B cell (primary cell): ENCODE results near the gene CHD5. TPM values are rescaled to one million over a fixed set of nuclear protein-coding genes. Genes with fewer than 3 reads are reported as not detected.

Experiments
- ATAC-seq: fragments of 200-7000 bp; cut with Tn5 transposase; one replicate; pipeline ENCODE4 v1.10.0; 2021; ENCODE audit warnings: low read depth, mild to moderate bottlenecking, moderate number of reproducible peaks, moderate library complexity
- CTCF ChIA-PET: fragments of 350-600 bp; sonication (Branson Sonifier 250); formaldehyde crosslinking; loops from one replicate; lab custom pipeline; 2021; ENCODE audit warnings: antibody characterized with exemption, inconsistent platforms; lab: Charles Lee
- POLR2A ChIA-PET: fragments of 350-600 bp; sonication (Branson Sonifier 250); formaldehyde crosslinking; loops from one replicate; lab custom pipeline; 2021; ENCODE audit warnings: antibody characterized with exemption; lab: Charles Lee
- DNase-seq: peaks from one replicate; pipeline ENCODE4 v3.0.0; 2013
- H2AFZ ChIP-seq: 2 replicates; pipeline ENCODE4 v1.6.1; 2012; ENCODE audit warnings: mild to moderate bottlenecking, low read depth, low read length; ENCODE audit not compliant: insufficient read depth, poor library complexity, severe bottlenecking
- H3K27ac ChIP-seq, 2 donors: 1 replicate in 1 of 2; 2 replicates in 1 of 2; pipeline ENCODE4 v1.5.1; 2012 to 2013; ENCODE audit warnings: low read length in 2 of 2, mild to moderate bottlenecking in 2 of 2, moderate library complexity in 1 of 2
- H3K27me3 ChIP-seq, 4 experiments: fragments of 200-600 bp in 1 of 4; sonication (generic) in 1 of 4; replicated peaks in 1 of 4; 1 replicate in 2 of 4; 2 replicates in 2 of 4; pipeline versions ENCODE4 v1.6.1 to v1.7.0; 2013 to 2016; ENCODE audit warnings: low read length in 3 of 4, mild to moderate bottlenecking in 2 of 4, mixed read lengths in 1 of 4, moderate library complexity in 1 of 4; ENCODE audit not compliant: insufficient read depth in 4 of 4, control insufficient read depth in 3 of 4; ENCODE audit errors: control extremely low read depth in 1 of 4
- H3K36me3 ChIP-seq, 2 experiments: replicated peaks in 1 of 2; 1 replicate in 1 of 2; 2 replicates in 1 of 2; pipeline versions ENCODE4 v1.6.1 to v1.7.1; 2013; ENCODE audit warnings: low read length in 1 of 2; ENCODE audit not compliant: insufficient read depth in 2 of 2, control insufficient read depth in 1 of 2; ENCODE audit errors: control extremely low read depth in 1 of 2, extremely low read depth in 1 of 2
- H3K4me1 ChIP-seq, 2 donors: fragments of 200-600 bp in 1 of 2; sonication (generic) in 1 of 2; 1 replicate in 1 of 2; 2 replicates in 1 of 2; pipeline versions ENCODE4 v1.5.1 to v1.6.1; 2013 to 2017; ENCODE audit warnings: low read length in 2 of 2; ENCODE audit not compliant: control insufficient read depth in 2 of 2, insufficient read depth in 2 of 2
- H3K4me2 ChIP-seq: replicated peaks from 2 replicates; pipeline ENCODE3; 2012; ENCODE audit warnings: mild to moderate bottlenecking, low read depth, low read length; ENCODE audit not compliant: poor library complexity, severe bottlenecking
- H3K4me3 ChIP-seq, 5 experiments: fragments of 200-600 bp in 1 of 5; sonication (generic) in 1 of 5; 1 replicate in 3 of 5; 2 replicates in 2 of 5; pipeline versions ENCODE4 v1.5.1 to v1.7.0; 2011 to 2016; ENCODE audit warnings: low read length in 4 of 5, mild to moderate bottlenecking in 4 of 5, low read depth in 2 of 5, control low read depth in 1 of 5, moderate library complexity in 1 of 5; ENCODE audit not compliant: insufficient read depth in 1 of 5; ENCODE audit errors: control extremely low read depth in 1 of 5, extremely low read depth in 1 of 5
- H3K79me2 ChIP-seq: fragments of 200-600 bp; sonication (generic); one replicate; pipeline ENCODE4 v1.6.0; 2016; ENCODE audit warnings: low read length; ENCODE audit not compliant: control insufficient read depth, insufficient read depth
- H3K9ac ChIP-seq: fragments of 200-600 bp; sonication (generic); 2 replicates; pipeline ENCODE4 v1.6.1; 2017; ENCODE audit warnings: mild to moderate bottlenecking, low read length, moderate library complexity
- H3K9me3 ChIP-seq, 3 donors: one replicate each; pipeline versions ENCODE4 v1.6.1 to v1.7.1; 2013; ENCODE audit warnings: low read length in 2 of 3; ENCODE audit not compliant: control insufficient read depth in 2 of 3, insufficient read depth in 1 of 3; ENCODE audit errors: control extremely low read depth in 1 of 3
- H4K20me1 ChIP-seq: 2 replicates; pipeline ENCODE4 v1.6.0; 2012; ENCODE audit warnings: mild to moderate bottlenecking, low read length; ENCODE audit not compliant: insufficient read depth, control insufficient read depth, poor library complexity, severe bottlenecking
- H3K27ac Mint-ChIP-seq: one replicate; pipeline ENCODE4 v1.8.0; 2021; ENCODE audit warnings: mixed read lengths
- H3K27me3 Mint-ChIP-seq: one replicate; pipeline ENCODE4 v1.8.0; 2021; ENCODE audit warnings: mixed read lengths
- H3K4me1 Mint-ChIP-seq: one replicate; pipeline ENCODE4 v1.8.0; 2021; ENCODE audit warnings: mixed read lengths
- H3K4me3 Mint-ChIP-seq: one replicate; pipeline ENCODE4 v1.8.0; 2021; ENCODE audit warnings: mixed read lengths
- H3K9me3 Mint-ChIP-seq: one replicate; pipeline ENCODE4 v1.8.0; 2022; ENCODE audit warnings: mixed read lengths; ENCODE audit not compliant: insufficient read depth
- CTCF ChIP-seq: fragments of 200-600 bp; IDR thresholded peaks from one replicate; pipeline ENCODE4 v1.8.0; 2022; ENCODE audit warnings: antibody characterized with exemption, mild to moderate bottlenecking
- EZH2 ChIP-seq: IDR thresholded peaks from 2 replicates; pipeline ENCODE4 v1.6.1; 2012; ENCODE audit warnings: borderline replicate concordance, low read depth, mild to moderate bottlenecking, moderate library complexity, low read length; ENCODE audit not compliant: insufficient read depth, poor library complexity, severe bottlenecking
- WGBS: methylation state at CpG from one replicate; pipeline ENCODE4 v1.1.5; 2013; ENCODE audit warnings: missing lambda C conversion rate; ENCODE audit not compliant: insufficient coverage; 5-methylcytosine and 5-hydroxymethylcytosine counted together
- intact Hi-C: fragments of 100-400 bp; cut with micrococcal nuclease; formaldehyde crosslinking; loops from one replicate; pipeline ENCODE4 v1.10.0; 2022
- polyA plus RNA-seq: library from polyadenylated mRNA; depleted of rRNA; stranded (reverse); fragments of >200 nt; gene quantifications from 2 replicates; pipeline ENCODE4 v1.2.3, GENCODE V29; 2012
- total RNA-seq, 2 donors: library from RNA; stranded (reverse); fragments of 120-200 nt in 1 of 2; gene quantifications; 1 replicate in 1 of 2; 2 replicates in 1 of 2; pipeline versions ENCODE4 v1.2.3 to v1.2.4, GENCODE V29; 2013 to 2022

The CHD5 gene
- total and polyA plus RNA-seq, 2 donors (not counting 1 experiment from before 2014, with no cell fraction given), result 0.18 to 0.20 TPM

GRCh38 chr1:6113116-6113515 lies 67.0 kb downstream of the CHD5 start:
- Histone ChIP-seq H4K20me1 (no peaks in the 10 kb centered on the region), H3K9ac (no peak overlapping the region), H3K9me3 (peaks cover 0 to 10% (median 8%) of the 10 kb centered on the region in 3 donors), H3K27ac (no peak overlapping the region), H3K36me3 (no peaks in the 10 kb centered on the region), H3K27me3 (peaks cover 0 to 4% (median 0%) of the 10 kb centered on the region in 4 experiments), H2AFZ (no peak overlapping the region), H3K79me2 (no peaks in the 10 kb centered on the region), H3K4me2 (no peak overlapping the region), H3K4me3 (no peak overlapping the region), H3K4me1 (no peaks in the 10 kb centered on the region)
- POLR2A ChIA-PET, result no interaction called here
- Mint-ChIP-seq H3K27ac (no peak overlapping the region), H3K27me3 (peaks cover 11% of the 10 kb centered on the region), H3K9me3 (peaks cover 9% of the 10 kb centered on the region), H3K4me3 (no peak overlapping the region), H3K4me1 (no peaks in the 10 kb centered on the region)
- CTCF ChIA-PET, result no interaction called here
- ATAC-seq (no peak), DNase-seq (no peak)
- TF ChIP-seq EZH2 (no peak), CTCF (no peak)
- WGBS, result 16% methylated on average over 7 of the region's 10 CpGs
- intact Hi-C loops, result no loop called here

DNA sequence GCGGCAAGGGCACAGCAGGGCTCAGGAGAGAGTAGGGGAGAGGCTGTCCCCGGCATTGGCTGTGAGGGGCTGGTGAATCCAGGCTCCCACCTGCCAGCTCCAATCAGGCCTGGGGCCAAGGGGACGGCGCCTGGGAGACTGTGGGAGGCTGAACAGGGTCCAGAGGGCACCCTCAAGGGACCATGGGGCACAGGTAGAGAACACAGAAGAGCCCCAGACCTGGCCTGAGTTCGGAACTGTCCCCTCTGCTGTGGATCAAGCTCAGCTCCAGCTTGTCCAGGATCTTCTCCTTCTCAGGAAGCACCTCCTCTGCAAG lies 67.5 kb downstream of the CHD5 start:
- Histone ChIP-seq H4K20me1 (no peaks in the 10 kb centered on the region), H3K27ac (no peak overlapping the region), H3K27me3 (peaks cover 0 to 4% (median 0%) of the 10 kb centered on the region in 4 experiments), H3K36me3 (no peaks in the 10 kb centered on the region), H3K4me3 (no peak overlapping the region), H3K4me1 (no peaks in the 10 kb centered on the region), H2AFZ (no peak overlapping the region), H3K79me2 (no peaks in the 10 kb centered on the region), H3K4me2 (no peak overlapping the region), H3K9ac (no peak overlapping the region), H3K9me3 (peaks cover 0 to 10% (median 8%) of the 10 kb centered on the region in 3 donors)
- no peak for ATAC-seq
- CTCF ChIA-PET, result no interaction called here
- H3K27ac Mint-ChIP-seq, result no peak overlapping the region
- peaks cover 9% of the 10 kb centered on the region for H3K9me3 Mint-ChIP-seq
- TF ChIP-seq CTCF (no peak), EZH2 (no peak)
- WGBS, result 67% methylated on average over 4 of the region's 5 CpGs
- no peak for DNase-seq
- no peak overlapping the region for H3K4me3 Mint-ChIP-seq
- intact Hi-C loops, result no loop called here
- H3K4me1 Mint-ChIP-seq, result no peaks in the 10 kb centered on the region
- peaks cover 12% of the 10 kb centered on the region for H3K27me3 Mint-ChIP-seq
- POLR2A ChIA-PET, result no interaction called here
